GM21576 (cell line): ENCODE measurements around the gene P2RX2.

Source experiments
- ATAC-seq: cut with Tn5 transposase; IDR thresholded peaks from one replicate; pipeline ENCODE4 v1.9.1; 2021; ENCODE audit warnings: mild to moderate bottlenecking, moderate library complexity; ENCODE audit not compliant: unreplicated experiment

P2RX2 gene

DNA sequence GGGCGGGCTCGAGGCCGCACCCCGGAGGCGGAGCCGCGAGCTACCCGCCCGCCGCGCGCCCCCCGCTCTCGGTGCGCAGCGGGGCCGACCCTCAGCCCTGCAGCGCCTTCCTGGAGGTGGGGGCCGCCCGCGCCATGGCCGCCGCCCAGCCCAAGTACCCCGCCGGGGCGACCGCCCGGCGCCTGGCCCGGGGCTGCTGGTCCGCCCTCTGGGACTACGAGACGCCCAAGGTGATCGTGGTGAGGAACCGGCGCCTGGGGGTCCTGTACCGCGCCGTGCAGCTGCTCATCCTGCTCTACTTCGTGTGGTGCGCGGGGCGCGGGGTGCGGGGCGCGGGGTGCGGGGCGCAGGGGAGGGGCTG lies at the start of gene P2RX2:
P2RX2 (plus strand) TSS at position 94 of the 361 bp plus-strand sequence; CDS start at position 135, 41 bp downstream.
- ATAC-seq = no peak

GRCh38 chr12:132568826-132569480 lies 49.6 kb upstream of the P2RX2 start:
- ATAC-seq = no peak

DNA sequence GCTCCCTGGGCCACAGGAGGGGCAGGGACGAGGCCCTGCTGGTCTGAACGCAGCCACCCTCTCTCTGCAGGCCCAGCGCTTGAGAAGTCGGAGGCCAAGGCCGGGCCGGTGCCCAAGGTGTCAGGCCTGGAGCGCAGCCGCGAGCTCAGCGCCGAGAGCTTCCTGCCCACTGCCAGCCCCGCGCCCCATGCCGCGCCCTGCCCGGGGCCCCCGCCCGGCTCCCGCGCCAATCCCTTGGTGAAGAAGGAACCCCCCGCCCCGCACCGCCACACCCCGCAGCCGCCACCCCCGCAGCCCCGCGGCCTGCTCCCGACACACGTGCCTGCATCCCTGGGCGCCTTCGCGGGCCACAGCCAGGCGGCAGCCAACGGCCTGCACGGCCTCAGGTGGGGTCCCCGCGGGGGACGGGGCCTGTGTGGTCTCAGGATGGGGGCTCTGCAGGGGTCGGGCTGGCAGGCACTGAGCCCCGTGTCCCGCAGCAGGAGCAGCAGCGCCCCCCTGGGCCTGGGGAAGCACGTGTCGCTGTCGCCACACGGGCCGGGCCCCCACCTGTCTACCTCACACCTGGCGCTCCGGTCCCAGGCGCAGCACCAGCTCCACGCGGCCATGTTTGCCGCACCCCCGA lies 48.6 kb upstream of the P2RX2 start:
- ATAC-seq = no peak

- ATAC-seq = no peak
Observed at GRCh38 chr12:132570635-132571034, 47.9 kb upstream of the P2RX2 start.

- no peak for ATAC-seq
Observed at GRCh38 chr12:132571051-132571450, 47.5 kb upstream of the P2RX2 start.

DNA sequence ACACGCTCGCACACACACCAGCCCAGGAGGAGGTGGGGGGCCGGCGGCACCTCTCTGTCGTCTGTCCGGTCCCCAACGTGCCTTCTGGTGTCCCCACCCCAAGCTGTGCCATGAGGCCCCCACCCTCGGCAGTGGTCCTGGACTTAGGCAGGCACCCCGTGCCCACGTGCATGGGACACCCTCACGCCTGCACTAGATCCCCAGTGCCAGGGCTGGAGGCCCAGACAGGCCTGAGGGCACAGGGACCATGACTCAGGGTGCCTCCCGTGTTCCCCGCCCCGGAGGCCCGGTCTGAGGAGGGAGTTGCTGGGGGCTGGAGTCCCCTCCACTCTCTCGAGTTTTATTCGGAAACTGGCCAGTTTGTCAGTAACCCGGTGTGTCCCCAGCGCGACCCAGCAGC lies 47.0 kb upstream of the P2RX2 start:
- no peak for ATAC-seq

- ATAC-seq = no peak
Observed at GRCh38 chr12:132572106-132572505, 46.5 kb upstream of the P2RX2 start.

DNA sequence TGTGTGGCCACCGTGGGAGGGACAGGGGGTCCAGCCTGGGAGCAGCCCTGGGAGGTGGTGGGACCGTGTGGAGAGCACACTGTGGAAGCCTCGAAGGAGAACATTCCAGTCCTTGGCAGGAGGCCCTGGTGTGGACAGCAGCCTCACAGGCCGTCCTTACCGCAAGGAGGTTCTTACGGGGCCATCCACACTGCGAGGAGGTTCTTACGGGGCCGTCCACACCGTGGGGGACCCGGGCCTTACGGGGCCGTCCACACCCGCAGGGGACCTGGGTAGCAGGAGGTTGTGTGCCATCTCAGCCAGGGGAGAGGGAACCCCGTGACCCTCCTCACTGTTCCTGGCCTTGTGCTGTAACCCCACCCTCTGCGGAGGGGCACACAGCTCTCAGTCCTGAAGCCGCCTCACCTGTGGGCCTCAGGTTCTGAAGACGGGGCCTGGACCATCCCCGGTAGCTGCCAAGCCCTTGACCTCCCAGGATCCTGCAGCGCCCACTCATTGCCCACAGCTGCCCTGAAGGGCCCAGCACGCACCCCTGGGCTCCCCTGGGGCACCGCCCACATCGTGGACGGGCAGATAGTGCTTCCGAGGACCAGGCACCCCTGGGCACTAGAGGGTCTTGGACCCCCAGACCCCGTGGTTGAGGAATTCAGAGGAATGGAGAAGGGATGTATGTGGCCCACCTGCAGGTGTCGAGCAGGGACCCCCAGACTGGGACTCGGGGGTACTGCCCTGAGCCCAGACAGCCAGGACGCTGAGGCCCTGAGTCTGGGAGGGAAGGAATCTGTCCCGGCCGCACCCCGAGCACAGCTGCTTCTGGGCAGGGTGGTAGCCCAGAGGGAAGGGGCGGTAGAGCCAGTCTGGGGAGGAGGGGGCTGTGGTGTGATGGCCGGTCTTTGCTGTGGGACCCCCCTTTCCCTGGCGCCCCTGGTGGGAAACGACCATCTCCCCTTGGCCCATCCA lies 45.5 kb upstream of the P2RX2 start:
- no peak for ATAC-seq

DNA sequence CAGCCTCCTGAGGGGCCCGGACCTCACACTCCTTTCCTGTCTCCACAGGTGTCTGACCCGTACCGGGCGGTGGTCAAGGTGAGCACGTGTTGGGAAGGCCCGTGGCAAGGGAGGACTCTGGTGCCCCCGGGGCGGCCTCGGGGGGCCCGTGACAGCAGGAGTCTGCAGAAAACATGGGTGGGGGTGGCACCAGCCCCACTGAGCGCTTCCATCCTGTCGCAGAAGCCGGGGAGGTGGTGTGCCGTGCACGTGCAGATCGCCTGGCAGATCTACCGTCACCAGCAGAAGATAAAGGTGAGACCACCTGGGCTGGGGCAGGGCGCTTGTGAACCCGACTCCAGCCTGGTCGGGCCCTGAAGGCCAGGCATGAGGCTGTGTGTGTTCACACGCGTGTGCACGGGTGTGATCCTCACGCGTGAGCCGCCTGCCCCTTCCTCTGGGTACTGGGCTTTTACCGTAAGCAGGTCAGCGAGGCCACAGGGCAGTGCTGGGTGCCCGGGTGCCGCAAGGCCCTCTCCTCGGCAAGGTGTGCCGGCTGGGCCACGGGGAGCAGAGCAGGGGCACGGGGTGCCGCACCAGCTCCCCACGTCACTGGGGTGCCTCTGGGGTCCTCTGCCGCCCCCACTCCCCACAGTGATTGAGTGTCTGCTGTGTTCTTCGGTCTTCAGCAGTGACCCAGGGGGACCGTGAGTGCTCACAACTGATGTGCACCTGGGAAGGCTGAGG lies 44.1 kb upstream of the P2RX2 start:
- no peak for ATAC-seq

GRCh38 chr12:132575661-132576060 lies 42.9 kb upstream of the P2RX2 start:
- ATAC-seq = no peak

GRCh38 chr12:132576701-132577100 lies 41.9 kb upstream of the P2RX2 start:
- ATAC-seq = no peak

GRCh38 chr12:132577191-132577920 lies 41.2 kb upstream of the P2RX2 start:
- no peak for ATAC-seq

DNA sequence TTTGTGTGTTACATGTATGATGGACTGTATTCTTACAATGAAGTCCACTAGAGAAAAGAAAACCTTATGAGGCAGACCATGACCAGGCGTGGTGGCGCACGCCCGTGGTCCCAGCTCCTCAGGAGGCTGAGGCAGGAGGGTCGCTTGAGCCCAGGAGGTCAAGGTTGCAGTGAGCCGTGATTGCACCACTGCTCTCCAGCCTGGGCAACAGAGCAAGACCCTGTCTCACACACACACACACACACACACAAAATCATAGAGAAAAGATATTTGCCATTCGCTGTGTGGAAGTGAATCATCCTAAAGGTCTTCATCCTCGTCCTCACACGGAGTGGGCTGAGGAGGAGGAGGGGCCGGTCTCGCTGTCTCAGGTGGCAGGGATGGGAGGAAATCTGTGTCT lies 40.5 kb upstream of the P2RX2 start:
- no peak for ATAC-seq

- no peak for ATAC-seq
Observed at GRCh38 chr12:132578826-132579225, 39.8 kb upstream of the P2RX2 start.

DNA sequence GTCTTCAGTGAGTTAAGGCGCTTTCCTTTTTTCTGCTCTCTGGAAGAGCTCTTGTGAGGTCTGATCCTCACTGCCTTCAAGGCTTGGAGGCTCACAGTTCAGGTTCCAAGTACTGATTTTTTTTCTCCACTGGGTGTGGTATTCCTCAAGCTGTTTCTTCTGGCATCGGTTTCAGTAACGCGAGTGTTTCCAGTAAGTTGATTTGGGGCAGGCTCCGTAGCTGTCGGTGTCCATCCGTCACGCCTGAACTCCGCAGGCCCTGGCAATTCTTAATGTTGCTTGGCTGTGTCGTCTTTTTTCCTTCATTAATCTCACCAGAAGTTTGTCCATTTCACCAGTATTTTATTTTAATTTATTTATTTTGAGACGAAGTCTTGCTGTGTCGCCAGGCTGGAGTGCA lies 38.8 kb upstream of the P2RX2 start:
- no peak for ATAC-seq

GRCh38 chr12:132580701-132581292 lies 37.8 kb upstream of the P2RX2 start:
- ATAC-seq = no peak

DNA sequence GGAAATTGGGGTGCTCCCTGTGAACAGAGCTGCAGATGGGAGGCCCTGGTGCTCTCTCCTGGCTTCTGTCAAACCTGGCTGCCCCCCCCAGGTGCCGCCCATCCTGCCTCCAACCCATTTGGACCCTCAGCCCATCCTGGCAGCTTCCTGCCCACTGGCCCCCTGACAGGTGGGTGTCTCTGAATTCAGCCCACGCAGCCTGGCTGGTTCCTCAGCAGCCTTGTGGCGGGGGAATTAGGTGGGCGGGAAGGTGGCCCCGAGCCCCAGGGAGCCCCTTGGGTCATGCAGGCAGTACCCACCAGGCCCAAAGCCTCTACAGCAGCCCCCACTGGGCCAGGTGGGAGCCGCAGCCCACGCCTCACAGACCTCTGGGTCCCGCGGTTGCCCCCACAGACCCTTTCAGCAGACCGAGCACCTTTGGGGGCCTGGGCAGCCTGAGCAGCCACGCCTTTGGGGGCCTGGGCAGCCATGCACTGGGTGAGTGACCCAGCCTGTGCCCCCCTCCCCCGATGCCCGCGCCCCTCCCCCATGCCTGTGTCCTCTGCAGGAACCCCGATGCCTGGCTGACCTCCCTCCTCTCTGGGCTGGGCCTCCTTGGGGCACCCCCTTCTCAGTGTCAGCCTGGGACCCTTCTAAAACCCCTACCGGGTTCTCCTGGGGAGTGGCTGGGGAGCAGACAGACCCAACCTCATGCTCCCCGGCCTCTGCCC lies 37.1 kb upstream of the P2RX2 start:
- no peak for ATAC-seq

DNA sequence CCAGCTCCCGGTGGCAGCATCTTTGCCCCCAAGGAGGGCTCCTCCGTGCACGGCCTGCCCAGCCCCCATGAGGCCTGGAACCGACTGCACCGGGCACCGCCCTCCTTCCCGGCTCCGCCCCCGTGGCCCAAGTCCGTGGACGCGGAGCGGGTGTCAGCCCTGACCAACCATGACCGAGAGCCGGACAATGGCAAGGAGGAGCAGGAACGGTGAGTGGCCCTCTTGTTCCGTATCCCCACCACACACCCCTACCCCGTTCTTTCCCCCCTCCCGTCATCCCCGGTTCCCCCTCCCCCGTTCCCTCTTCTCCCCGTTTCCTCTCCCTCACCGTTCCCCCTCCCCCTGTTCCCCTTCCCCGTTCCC lies 36.5 kb upstream of the P2RX2 start:
- ATAC-seq = no peak

DNA sequence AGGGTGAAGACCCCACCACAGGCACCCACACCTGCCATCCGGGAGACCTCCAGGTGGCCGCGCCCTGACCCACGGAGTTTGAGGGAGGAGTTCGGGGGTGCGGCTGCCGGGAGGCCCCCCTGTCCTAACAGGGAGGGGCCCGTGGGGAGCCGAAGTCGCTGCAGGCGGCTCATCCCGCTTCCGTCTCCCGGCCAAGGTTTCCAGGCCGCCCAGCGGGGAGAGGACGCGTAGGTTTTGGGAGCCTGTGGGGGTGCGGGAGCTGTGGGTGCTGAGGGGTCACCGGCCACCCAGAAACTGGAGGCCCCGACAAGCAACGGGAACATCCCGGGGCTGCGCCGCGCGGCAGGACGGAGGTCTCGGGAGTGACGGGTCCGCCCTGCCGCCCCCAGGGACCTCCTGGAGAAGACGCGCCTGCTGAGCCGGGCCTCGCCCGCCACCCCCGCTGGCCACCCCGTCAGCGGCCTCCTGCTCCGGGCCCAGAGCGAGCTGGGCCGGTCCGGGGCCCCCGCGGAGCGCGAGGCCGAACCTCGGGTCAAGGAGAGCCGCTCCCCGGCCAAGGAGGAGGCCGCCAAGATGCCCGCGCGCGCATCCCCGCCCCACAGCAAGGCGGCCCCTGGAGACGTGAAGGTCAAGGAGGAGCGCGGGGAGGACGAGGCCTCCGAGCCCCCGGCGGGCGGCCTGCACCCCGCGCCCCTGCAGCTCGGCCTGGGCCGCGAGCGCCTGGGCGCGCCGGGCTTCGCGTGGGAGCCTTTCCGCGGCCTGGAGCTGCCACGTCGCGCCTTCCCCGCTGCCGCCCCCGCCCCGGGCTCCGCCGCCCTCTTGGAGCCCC lies 35.8 kb upstream of the P2RX2 start:
- ATAC-seq = no peak
